ENCODE measurements around the gene NF1.
"Not testable (repeated sequence)": the region's sequence is repeated elsewhere in the genome, so short reads cannot be mapped to it uniquely, and the experiment has no call there.

NF1 gene

DNA sequence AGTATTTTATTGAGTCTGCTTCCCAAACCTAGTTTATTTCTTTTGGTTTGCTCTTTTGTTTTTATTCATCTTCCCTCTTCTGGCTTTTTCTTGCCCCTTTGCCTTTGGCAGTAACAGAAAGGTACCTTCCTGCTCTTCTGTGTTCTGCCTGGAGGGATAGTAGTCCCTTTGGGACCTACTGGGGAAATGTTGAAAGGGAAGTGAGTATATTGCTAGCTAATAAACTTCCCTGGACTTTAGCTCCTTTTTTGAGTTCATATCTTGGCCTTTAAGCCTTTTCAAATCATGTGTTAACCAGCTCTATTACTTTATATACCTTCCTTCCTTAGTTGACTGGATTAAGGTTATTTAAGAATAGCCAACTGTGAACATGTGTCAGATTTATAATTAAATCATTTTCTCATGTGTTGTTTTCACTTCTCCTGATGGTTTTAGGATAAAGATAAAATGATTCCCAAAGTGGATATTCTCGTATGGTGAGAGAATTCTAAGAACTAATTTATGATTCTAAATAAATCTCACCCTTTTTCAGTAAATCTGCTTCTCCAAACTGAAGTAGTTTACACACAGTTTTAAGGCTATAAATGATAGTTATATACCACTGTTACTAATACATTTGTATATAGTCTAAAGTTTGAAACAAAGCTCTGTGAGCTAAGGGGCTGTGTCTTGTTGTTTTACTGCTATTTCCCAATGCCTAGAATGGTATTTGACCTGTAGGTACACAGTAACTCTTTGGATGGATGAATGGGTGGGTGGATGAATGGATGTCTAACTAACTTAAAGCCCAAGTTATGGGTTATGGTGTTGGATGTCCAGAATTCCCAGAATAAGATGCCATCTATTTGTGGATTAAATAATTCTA lies 156.6 kb downstream of the NF1 start:
- DNase-seq (ENCODE audit: low spot score) (no peak), FAIRE-seq (no peak)

DNA sequence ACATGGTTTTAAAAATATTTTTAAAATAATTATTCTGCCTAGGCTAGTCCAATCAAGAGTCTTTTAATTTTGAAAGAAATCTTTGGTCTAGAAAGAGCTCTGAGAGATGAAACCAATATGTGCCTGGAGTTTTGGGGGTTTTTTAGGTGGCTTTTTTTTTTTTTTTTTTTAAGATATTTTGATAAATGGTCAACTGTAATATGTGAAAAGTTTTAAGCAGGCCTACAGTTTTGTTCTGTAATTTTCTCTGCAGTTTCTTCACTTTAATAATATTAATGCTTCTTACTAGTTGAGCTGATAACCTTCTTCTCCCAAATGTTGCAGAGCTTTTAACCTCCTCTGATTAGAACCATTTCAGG lies 157.2 kb downstream of the NF1 start:
- DNase-seq (ENCODE audit: low spot score) (no peak), FAIRE-seq (no peak)

DNA sequence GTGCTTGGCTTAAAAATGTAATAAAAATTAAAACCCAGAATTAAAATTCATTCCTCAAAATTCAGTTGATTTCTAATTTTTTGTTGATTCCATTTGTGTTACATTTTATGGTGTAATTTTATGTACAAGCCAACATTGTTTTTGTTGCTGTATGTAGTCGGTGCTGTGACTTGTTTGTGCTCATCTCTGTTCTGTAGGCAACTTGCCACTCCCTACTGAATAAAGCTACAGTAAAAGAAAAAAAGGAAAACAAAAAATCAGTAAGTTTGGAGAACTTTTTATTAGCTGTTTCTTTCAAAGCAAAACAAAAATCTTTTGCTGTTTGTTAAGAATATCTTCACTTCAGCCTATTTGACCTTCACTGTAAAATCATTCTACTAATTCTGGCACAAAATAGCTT lies 158.0 kb downstream of the NF1 start:
- FAIRE-seq (no peak), DNase-seq (ENCODE audit: low spot score) (no peak)

DNA sequence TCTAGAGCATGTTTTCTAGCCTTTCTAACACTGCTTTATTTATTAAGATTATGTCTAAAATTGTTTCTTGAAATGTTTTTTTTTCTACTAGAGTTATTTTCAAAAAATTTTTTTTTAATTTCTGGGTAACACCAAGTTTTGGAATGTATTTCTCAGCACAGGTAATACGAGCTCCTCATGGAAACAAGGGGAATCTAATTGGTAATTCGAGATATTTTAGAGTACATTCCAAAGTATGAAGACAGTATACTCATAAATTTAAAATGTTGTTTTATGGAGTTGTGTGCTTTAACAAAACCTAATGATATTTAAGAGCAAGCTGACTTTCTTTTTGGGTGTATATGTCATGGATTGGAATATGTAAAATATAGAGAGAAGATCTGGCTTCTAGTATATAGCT lies 159.9 kb downstream of the NF1 start:
- no peak for DNase-seq (ENCODE audit: low spot score)
- no peak for FAIRE-seq

DNA sequence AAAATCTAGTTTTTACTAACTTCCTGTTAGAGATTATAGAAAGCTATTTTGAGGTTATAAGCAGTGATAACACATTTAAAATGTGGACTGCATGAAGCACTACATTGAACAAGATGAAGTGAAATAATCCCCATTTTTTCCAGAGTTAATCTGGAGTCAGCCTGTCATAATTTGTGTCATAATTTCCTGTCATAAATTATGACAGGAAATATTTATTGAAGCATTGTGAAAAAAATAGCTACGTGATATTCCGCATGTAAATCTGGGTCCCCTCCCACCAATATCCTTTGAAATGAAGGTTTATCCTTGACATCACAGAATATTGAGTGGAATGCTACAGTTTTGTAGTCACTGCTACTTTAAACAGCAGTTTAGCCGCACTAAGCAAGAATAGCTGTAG lies 162.2 kb downstream of the NF1 start:
- DNase-seq (ENCODE audit: low spot score) (no peak), FAIRE-seq (no peak)

DNA sequence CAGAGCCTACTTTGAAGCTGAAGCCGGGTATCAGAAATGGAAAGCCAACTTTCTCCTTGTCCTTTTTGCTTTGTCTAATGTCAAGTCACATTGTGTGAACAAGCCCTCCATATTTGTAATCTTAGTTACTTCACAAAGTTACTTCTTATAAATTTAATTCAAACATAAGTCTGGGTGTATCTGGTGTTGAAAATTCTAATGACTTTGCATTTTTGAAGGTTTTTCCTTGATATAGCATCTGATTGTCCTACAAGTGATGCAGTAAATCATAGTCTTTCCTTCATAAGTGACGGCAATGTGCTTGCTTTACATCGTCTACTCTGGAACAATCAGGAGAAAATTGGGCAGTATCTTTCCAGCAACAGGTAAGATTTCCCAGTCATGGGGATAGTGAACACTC lies 165.4 kb downstream of the NF1 start:
- FAIRE-seq = no peak
- DNase-seq (ENCODE audit: low spot score) = no peak

DNA sequence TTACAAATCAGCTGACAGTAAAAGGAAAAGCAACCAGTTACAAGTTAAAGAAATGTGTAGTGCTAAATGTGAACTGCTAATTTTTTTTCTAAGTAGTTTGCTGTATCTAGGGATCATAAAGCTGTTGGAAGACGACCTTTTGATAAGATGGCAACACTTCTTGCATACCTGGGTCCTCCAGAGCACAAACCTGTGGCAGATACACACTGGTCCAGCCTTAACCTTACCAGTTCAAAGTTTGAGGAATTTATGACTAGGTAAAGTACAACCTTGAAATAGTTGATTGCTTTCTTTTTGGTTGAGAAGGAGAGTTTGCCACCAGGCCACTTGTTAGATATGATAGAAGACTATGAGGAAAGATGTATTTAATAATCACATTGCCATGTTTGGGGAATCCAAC lies 166.8 kb downstream of the NF1 start:
- FAIRE-seq (no peak), DNase-seq (ENCODE audit: low spot score) (no peak)

DNA sequence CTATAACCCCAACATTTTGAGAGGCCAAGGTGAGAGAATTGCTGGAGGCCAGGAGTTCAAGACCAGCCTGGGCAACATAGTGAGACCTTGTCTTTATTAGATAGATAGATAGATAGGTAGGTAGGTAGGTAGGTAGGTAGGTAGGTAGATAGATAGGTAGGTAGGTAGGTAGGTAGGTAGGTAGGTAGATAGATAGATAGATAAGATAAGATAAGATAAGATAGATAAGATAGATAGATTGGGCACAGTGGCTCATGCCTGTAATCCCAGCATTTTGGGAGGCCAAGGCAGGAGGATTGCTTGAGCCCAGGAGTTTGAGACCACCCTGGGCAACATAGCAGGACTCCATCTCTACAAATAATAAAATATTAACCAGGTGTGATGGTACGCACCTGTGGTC lies 168.1 kb downstream of the NF1 start:
- not testable (repeated sequence) for DNase-seq (ENCODE audit: low spot score)

DNA sequence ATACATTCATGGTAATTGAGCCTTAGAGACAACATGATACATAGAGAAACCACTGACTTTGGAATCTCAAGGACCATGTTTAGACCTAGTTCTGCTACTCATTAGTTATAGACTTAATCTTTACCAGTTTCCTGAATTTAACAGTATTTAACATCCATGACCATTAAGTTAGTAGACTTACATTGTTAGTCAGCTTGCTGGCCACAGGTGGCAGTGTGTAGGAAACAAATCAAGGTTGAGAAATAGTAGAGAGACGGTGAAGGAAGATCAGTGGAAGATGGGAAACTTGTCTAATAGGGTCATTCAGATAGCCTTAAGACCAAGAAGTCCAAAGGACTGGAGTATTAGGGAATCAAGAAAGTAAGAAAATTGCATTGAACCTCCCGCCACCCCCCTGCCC lies 171.3 kb downstream of the NF1 start:
- FAIRE-seq (no peak), DNase-seq (ENCODE audit: low spot score) (no peak)

More for the DNA sequence above, 168.1 kb downstream of the NF1 start:
- not testable (repeated sequence) for FAIRE-seq

DNA sequence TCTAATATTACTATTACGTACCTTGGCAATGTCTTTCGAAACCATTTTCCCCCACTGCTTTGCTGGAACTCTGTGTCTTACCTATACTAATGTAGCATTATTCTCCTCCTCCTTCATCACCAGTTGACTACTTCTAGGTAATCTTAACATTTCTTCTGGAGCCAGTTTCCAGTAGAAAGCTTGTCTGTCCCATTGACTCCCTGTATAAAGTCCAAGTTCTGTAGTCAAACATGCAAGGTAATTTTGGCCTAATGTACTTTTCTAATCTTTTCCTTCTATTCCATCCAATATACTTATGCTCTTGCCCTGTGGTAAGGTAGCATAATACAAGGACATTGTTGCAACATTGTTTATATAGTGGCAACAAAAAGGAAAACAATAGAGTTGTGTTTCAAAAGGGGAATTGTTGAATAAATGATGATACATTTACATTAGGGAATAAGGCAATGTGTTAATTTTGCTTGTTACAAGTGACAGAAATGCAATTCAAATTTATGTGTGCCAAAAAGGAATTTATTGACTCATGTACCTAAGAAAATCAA lies 174.3 kb downstream of the NF1 start:
- no peak for FAIRE-seq
- no peak for DNase-seq (ENCODE audit: low spot score)

DNA sequence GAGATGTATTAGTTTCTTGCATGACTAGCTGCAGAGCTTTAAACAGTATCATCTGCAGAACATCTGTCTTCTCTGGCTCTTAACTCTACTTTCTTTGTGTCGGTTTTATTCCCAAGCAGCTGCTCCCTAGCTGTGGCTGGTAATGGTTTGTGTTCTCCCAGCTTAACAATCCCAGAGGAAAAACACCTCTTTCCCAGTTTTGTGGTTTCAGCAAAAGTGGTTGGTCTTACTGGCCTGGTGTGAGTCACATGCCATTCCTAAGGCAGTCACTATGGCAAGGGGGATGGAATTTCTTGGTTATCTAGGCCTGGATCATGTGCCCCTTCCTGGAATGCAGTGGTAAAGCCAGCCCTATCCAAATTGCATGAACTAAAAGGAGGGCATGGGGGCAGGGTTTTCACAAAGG lies 174.8 kb downstream of the NF1 start:
- FAIRE-seq = peak; percentile 98
- DNase-seq (ENCODE audit: low spot score) = peak; percentile 92

DNA sequence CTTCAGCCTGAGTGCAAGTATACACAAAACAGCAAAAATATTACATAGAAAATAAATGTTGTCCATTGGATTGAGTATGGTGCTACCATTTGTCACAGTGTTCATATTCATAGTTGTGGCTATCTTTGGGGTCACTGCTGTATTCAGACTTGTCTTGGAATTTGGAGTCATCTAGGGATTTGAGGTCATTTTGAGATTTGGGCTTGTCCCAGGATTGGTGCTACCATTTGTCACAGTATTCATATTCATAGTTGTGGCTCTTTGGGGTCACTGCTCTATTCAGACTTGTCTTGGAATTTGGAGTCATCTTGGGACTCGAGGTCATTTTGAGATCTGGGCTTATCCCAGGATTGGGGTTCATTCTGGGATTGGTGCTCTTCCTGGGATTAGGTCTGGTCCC lies 177.5 kb downstream of the NF1 start:
- FAIRE-seq = no peak

DNA sequence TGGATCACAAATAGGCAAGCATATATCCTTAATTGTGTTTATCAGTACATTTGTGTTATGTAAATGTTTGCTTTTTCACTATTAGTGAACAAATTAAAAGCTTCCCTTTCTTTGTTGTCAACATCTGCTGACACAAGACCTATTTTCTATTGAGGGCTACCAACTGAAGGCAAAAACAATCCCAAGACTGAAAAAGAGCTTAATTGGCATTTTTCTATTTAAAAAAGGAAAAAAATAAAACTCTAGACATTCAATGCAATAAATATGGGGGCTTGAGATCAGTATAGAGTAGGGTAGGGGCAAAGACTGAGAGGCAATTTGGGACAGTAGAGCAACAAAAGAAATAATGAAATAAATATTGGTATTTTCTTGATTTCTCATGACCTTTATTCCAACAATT lies 178.0 kb downstream of the NF1 start:
- FAIRE-seq = no peak

More for the DNA sequence above, 177.5 kb downstream of the NF1 start:
- no peak for DNase-seq (ENCODE audit: low spot score)

DNA sequence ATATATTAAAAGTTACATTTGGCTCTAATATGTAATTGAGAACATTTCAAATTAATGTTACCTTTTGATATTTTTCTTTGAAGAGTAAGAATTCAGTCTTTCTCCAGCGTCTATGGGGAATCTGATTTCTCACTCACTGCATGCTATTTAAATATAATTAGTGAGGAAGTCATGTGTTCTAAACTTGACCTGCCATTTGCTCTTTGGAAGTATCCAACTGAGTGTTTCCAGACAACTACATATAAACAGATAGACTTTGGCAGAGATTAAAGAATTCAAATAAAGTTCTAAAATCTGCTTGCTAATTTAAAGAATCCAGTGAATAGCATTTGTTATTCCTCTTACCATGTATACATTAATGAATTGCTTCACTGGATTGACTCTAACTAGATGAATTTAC lies 178.7 kb downstream of the NF1 start:
- DNase-seq (ENCODE audit: low spot score) (no peak), FAIRE-seq (no peak)

More for the DNA sequence above, 178.0 kb downstream of the NF1 start:
- DNase-seq (ENCODE audit: low spot score) = no peak

DNA sequence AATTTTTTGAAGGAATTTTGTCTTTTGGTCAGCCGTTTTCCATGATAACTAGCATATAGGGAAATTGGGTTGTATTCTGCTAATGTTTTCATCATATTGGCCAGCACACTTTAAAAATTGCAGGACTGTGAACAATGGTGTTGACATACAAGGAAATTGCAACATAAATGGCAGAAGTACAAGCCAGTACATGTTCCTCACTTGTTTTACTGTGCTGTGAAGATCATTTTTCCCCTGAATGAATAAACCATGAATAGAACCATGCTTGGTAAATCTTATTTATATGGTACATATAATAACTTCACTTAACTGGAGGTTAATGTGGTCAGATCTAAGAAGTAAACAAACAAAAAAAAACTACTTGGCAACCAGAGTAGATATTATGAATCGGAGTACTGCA lies 179.5 kb downstream of the NF1 start:
- DNase-seq (ENCODE audit: low spot score) (no peak), FAIRE-seq (no peak)

DNA sequence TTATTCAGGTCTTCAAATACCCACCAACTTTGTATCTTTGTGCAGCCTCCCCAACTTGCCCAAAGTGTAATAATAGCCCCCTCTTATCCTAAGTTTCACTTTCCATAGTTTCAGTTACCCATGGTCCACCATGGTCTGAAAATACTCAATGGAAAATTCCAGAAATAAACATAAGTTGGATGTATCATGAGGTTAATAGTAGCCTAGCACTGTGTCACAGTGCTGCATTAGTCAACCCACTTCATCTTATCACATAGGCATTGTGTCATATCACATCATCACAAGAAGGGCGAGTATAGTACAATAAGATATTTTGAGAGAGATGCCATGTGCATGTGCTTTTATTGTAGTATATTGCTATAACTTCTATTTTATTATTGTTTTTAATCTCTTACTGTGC lies 180.3 kb downstream of the NF1 start:
- no peak for DNase-seq (ENCODE audit: low spot score)
- no peak for FAIRE-seq

DNA sequence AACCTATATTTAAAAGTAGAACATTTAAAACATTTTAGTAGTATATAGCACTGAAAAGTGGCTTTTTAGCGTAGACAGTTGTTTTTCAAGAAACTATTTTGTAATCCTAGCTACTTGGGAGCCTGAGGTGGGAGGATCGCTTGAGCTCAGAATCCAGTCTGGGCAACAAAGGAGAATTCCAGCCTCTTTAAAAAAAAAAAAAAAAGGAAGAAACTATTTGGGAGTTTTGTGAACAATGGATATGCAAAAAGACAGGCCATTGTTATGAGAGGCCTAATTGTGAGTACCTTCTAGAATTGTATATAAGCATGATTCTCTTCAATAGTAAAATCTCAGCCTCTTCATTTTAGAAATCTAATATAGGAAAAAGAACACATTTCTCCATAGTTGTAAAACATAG lies 184.6 kb downstream of the NF1 start:
- FAIRE-seq = no peak
- no peak for DNase-seq (ENCODE audit: low spot score)

DNA sequence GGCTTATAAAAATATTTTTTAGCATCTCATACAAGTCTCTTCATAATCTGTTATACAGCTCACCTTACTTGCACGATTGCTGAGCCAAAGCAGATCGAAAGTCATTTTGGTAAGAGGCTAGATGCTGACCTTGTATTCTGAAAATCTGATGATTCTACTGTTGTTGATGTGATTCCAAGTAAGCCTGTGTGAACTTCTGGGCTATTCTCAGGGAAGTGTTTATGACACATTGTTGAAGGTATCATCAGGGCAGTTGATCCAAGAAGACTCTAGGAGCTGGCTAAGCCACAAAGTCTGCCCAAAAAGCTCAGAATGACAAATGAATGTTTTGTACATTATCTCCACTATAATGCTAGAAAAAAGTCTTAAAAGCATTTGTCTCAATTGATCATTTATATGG lies 186.3 kb downstream of the NF1 start:
- no peak for DNase-seq (ENCODE audit: low spot score)
- no peak for FAIRE-seq

DNA sequence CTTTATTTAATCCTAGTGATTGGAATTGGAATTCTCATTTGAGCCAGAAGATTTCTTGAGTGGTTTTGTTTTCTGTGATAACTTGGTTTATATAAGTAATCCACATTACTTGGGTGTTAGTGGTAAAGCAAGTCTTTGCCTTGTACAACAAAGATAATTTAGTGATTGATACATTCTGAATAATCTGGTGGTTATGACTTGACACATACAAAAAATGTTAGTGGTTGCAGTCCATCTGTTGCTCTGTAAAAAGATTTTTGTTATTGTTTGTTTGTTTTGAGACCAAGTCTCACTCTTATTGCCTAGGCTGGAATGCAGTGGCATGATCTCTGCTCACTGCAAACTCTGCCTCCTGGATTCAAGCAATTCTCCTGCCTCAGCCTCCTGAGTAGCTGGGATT lies 189.1 kb downstream of the NF1 start:
- no peak for FAIRE-seq
- no peak for DNase-seq (ENCODE audit: low spot score)

DNA sequence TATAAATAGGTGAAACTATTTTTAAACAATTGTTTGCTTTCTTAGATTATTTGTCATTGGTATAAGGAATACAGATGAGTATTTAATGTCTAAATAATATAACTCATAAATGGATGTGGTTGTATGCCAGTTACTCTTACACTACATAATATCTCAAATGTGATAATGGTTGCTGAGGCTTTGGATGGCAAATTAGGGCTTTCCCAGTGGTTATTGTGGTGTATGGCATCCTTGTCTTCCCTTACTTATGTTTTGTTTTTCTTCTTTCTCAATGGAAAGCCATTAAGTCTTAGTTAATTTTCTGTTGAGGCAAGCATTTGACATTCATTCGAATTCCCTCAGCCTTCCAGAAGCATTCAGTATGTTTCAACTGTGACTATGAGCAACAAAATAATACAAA lies 191.8 kb downstream of the NF1 start:
- FAIRE-seq (no peak), DNase-seq (ENCODE audit: low spot score) (no peak)

DNA sequence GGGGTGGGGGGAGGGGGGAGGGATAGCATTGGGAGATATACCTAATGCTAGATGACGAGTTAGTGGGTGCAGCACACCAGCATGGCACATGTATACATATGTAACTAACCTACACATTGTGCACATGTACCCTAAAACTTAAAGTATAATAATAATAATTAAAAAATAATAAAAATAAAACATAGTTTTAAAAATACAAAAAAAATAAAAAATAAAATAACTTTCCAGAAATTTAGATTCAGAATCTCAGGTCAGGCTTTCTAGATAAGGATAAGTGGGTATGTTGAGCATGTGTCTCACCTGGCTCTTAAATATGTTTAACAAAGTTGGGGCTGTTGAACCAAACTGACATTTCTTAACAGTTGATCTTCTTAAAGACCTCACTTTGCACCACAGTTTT lies 193.2 kb downstream of the NF1 start:
- not testable (repeated sequence) for DNase-seq (ENCODE audit: low spot score); FAIRE-seq

DNA sequence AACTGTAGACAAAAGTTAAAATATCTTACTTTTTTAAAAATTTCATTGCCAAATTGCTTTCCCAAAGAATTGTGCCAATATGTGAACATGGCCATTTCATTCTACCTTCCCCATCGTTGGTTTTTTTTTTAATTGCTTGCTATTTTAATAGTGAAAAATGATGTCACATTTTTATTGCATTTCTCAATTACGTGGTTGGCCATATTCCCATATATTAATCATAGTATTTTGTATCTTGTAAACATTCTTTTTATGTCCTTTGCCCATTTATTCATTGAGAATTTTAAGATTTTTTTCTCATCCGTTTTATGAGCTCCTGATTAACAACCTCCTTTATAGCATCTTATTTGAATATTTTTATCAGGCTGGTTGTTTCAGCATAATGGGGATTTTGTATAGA lies 195.0 kb downstream of the NF1 start:
- FAIRE-seq = no peak

DNA sequence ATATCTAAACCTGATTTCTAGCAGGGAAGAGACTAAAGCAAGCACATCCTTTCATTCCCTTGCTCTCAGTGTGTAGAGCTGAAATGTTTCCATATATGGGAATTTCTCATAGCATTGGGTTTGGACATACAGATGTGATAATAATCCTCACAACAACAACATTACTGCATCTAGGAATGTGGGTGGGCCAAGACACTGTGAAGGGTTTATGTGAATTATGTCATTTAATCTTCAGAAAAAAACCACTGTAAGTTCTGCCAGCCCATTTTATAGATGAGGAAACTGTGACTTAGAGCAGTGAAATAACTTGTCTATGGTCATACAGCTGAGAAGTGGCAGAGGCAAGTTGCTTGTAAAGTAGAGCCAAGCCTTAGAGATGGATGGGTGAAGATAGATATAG lies 197.0 kb downstream of the NF1 start:
- FAIRE-seq (no peak), DNase-seq (ENCODE audit: low spot score) (no peak)

More for the DNA sequence above, 195.0 kb downstream of the NF1 start:
- no peak for DNase-seq (ENCODE audit: low spot score)

Measured in urothelium cell line (cell line).